Stimulated activated CD4-positive, alpha-beta T cell treated with anti-CD3 and anti-CD28 coated beads, TNF-alpha, amount 100 ng/mL, for 48 hours (primary cell): ENCODE measurements around the gene COL25A1.

Source experiments
- DNase-seq, 3 donors: peaks; one replicate each; pipeline ENCODE4 v3.0.0-alpha.2; 2020; ENCODE audit warnings: low read depth in 3 of 3

Gene COL25A1

GRCh38 chr4:109214622-109215301, 87.7 kb downstream of the COL25A1 start:
- no peak for DNase-seq

- DNase-seq: no peak
Measured at GRCh38 chr4:109213056-109213455, 89.4 kb downstream of the COL25A1 start.

- no peak for DNase-seq
Measured at GRCh38 chr4:109211671-109212070, 90.8 kb downstream of the COL25A1 start.

- DNase-seq: no peak
Measured at GRCh38 chr4:109209647-109210046, 92.8 kb downstream of the COL25A1 start.

DNA sequence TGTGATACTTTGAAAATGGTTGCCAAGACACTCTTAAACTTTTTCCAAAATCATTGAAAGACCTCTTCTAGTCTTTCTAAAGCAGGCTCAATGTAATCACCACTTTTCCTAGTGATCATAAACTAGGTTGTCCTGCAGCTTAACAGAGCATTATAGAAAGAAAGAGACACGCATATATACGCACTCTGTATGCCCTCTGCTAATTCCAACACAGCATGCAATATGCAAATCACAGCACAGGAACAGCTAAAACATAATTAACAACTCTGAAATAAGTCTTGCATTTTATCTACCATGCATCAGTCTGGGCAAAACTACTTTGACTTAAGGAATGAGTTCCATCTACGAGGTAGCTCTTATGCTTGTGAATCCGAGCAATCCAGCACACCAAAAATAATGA, 94.6 kb downstream of the COL25A1 start:
- DNase-seq: no peak

- no peak for DNase-seq
Measured at GRCh38 chr4:109207061-109207460, 95.4 kb downstream of the COL25A1 start.

DNA sequence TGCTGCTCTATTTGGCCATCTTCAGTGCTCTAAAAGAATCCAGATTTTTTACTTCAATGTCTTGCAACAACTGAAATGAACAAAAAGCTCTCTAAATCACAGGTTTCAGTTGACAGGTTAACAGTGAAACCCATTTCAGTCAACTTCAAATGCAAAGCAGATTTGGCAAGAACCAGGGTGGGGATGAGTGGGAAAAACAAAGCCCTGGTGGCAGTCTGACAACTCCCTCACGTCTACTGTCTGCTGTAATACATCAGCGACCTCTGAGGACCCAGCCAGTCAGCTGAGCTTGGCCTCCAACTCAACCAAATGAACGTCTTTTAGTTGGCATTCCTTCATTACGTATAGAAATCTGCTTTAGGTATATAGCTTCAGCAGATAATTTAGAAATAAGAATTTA, 95.8 kb downstream of the COL25A1 start:
- no peak for DNase-seq

DNA sequence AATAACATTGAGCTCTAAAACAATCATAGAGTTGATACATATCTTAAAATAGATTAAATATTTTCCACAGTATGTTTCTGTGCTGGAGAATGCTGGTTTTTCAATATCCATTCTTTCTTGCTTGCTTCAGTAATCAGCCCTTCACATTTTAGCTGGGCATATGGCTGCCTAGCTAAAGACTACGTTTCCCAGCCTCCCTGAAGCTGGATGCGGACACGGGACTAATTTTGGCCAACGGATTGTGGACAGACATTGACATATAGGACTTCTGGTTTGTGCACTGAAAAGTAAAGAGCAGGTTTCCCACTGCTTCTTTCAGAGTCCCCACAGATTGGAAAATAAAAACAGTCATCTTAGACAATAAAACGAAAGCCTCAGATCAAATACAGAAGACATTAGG, 97.3 kb downstream of the COL25A1 start:
- no peak for DNase-seq

GRCh38 chr4:109199585-109199984, 102.9 kb downstream of the COL25A1 start:
- no peak for DNase-seq

- no peak for DNase-seq
Measured at GRCh38 chr4:109195646-109196045, 106.8 kb downstream of the COL25A1 start.

- no peak for DNase-seq
Measured at GRCh38 chr4:109191216-109191615, 111.2 kb downstream of the COL25A1 start.

DNA sequence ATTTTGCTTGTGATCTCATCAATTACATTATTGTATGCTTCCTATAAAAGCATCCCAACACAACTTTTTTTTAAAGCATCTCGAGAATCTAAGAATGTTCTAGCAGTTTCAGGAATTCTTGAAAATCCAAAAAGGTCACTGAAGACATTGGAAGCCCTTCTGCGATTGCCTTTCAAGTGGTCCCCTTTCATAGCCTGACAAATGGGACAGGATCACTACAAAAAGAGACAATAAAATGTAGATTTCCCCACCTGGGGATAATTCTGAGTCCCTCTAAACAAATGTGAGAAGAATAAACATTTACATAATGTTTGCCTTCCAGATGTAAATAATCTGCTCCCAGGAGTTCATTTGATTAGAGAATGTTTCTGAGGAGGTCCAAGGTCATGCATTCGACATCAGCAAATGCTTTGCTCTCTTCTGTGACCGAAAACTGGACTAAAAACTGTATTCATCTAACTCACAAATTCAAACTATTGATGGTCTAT, 116.0 kb downstream of the COL25A1 start:
- no peak for DNase-seq

DNA sequence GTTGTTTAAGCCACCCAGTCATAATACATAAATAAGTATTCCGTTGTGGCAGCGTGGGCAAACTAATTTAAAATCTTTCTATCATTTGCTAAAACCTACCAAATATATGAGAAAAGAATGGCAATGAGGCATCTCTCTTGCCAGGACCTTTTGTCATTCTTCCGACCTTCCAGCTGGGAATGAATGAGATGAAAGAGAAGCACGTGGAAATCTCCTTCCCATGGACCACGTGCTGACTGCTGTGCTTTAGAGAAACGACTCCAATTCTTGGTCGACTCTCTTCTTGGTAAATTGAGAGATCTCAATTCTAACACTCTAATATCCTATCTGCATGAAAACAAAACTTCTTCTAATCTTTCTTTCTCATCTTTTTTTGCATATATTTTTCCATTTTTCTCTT, 116.5 kb downstream of the COL25A1 start:
- DNase-seq: no peak

DNA sequence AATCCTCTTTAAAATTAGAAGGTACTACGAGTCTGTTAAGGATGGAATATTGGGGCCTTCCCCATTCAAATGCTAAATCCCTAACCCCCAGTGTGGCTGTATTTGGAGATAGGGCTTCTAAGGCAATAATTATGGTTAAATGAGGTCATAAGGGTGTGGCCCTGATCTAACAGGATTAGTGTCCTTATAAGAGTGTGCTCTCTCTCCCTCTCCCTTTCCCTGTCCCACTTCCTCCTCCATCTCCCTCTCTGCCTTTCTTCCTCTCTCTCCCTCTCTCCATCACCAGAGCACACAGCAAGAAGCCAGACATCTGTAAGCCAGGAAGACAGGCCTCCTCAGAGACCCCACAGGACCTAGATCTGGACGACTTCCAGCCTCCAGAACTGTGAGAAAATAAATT, 116.9 kb downstream of the COL25A1 start:
- no peak for DNase-seq

- DNase-seq: no peak
Measured at GRCh38 chr4:109184491-109184961, 117.9 kb downstream of the COL25A1 start.

DNA sequence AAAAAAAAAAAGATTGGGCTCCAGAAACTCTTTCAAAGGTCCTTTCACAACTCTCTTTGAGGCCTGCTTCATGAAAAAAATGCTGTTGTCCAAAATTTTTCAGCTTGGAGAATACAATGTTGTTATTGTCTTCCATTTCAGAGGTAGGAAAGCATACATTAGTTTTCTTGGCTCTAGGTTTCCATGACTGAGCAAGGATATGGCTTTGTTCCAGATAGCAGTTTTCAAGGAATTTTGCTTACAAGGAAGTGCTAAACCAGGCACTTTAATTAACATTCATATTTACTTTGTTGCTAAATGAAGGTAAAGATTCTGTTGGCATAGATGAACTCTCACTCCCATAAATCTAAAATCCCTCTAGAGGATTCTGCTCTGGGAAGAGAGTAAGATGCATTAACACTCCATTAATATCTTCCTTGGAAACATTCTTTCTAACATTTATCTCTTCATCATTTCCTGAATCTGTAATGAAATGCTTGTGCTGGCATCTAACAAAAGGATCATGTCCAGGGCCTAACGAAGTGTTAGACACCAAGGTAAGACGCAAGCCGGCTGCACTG, 118.4 kb downstream of the COL25A1 start:
- no peak for DNase-seq

GRCh38 chr4:109182696-109183095, 119.8 kb downstream of the COL25A1 start:
- no peak for DNase-seq

GRCh38 chr4:109179061-109179460, 123.4 kb downstream of the COL25A1 start:
- no peak for DNase-seq

GRCh38 chr4:109177096-109177810, 125.2 kb downstream of the COL25A1 start:
- no peak for DNase-seq

- no peak for DNase-seq
Measured at GRCh38 chr4:109174224-109174953, 128.1 kb downstream of the COL25A1 start.

DNA sequence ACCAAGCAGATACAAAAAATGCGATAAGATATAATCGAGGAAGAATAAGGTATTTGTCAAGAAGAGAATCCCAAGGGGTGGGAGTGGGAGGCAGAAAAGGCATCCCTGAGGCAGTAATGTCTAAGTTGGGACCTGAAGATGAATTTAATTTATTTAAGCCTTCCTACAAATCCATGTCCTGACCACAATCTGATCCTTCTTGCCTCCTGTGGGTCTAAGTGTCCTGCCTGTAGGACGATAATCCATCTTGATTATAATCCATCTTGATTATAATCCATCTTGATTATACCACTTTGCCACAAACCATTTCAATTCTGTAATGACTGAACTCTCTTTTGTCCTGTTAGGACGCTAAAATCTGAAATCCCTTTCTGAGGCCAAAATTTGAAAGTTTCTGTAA, 130.2 kb downstream of the COL25A1 start:
- no peak for DNase-seq

- no peak for DNase-seq
Measured at GRCh38 chr4:109171070-109171469, 131.4 kb downstream of the COL25A1 start.
